Measurements from ENCODE around the gene MZB1.
"Not testable (repeated sequence)": the region's sequence is repeated elsewhere in the genome, so short reads cannot be mapped to it uniquely, and the experiment has no call there.

MZB1 gene

GRCh38 chr5:139410121-139410992 is 20.6 kb upstream of the MZB1 start:
- no peak for DNase-seq

GRCh38 chr5:139409116-139409515 is 19.4 kb upstream of the MZB1 start:
- not testable (repeated sequence) for DNase-seq

- DNase-seq: no peak
These were observed 18.5 kb upstream of the MZB1 start for GRCh38 chr5:139408191-139408590.

- peak; percentile 16 for DNase-seq
These were observed 17.8 kb upstream of the MZB1 start for GRCh38 chr5:139407517-139407916.

- DNase-seq: no peak
These were observed 17.2 kb upstream of the MZB1 start for GRCh38 chr5:139406963-139407362.

- DNase-seq: no peak
These were observed 14.7 kb upstream of the MZB1 start for GRCh38 chr5:139404484-139404840.

- DNase-seq: peak; percentile 94
These were observed 14.2 kb upstream of the MZB1 start, which contains the start of gene SPATA24 for GRCh38 chr5:139403787-139404483. TSS of gene SPATA24 (minus strand) at chr5:139404089. CDS start at chr5:139404060, 29 bp downstream.

- DNase-seq: no peak
These were observed 13.7 kb upstream of the MZB1 start for GRCh38 chr5:139403418-139403786.

GRCh38 chr5:139402561-139403158 is 12.9 kb upstream of the MZB1 start:
- peak; percentile 14 for DNase-seq

GRCh38 chr5:139401546-139401945 is 11.8 kb upstream of the MZB1 start:
- no peak for DNase-seq

GRCh38 chr5:139399501-139400121 is 9.9 kb upstream of the MZB1 start:
- DNase-seq: no peak

- no peak for DNase-seq
These were observed 8.2 kb upstream of the MZB1 start for GRCh38 chr5:139397921-139398320.

GRCh38 chr5:139396691-139397090 is 7.0 kb upstream of the MZB1 start:
- no peak for DNase-seq

- DNase-seq: no peak
These were observed 6.3 kb upstream of the MZB1 start for GRCh38 chr5:139395844-139396640.

GRCh38 chr5:139394654-139395566 is 5.2 kb upstream of the MZB1 start, which contains the start of gene PROB1:
TSS of gene PROB1 (minus strand) at chr5:139395104. CDS start at chr5:139395081, 23 bp downstream.
- DNase-seq: no peak

- DNase-seq: no peak
These were observed 4.5 kb upstream of the MZB1 start for GRCh38 chr5:139394123-139394653.

GRCh38 chr5:139393497-139394122 is 3.9 kb upstream of the MZB1 start:
- no peak for DNase-seq

- peak; percentile 52 for DNase-seq
These were observed 3.2 kb upstream of the MZB1 start for GRCh38 chr5:139392678-139393496.

GRCh38 chr5:139392324-139392677 is 2.6 kb upstream of the MZB1 start:
- DNase-seq: no peak
